ENCODE measurements around the gene KLHDC1. TPM values are rescaled to one million over a fixed set of nuclear protein-coding genes. Genes with fewer than 3 reads are reported as not detected.
"Not testable (repeated sequence)": the region's sequence is repeated elsewhere in the genome, so short reads cannot be mapped to it uniquely, and the experiment has no call there.

The KLHDC1 gene, protein sequence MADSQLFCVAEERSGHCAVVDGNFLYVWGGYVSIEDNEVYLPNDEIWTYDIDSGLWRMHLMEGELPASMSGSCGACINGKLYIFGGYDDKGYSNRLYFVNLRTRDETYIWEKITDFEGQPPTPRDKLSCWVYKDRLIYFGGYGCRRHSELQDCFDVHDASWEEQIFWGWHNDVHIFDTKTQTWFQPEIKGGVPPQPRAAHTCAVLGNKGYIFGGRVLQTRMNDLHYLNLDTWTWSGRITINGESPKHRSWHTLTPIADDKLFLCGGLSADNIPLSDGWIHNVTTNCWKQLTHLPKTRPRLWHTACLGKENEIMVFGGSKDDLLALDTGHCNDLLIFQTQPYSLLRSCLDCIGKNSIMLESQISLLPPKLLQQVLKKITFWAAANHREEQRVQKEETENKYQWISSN
- total RNA-seq: 0.17 and 0.22 TPM in 2 replicates

DNA sequence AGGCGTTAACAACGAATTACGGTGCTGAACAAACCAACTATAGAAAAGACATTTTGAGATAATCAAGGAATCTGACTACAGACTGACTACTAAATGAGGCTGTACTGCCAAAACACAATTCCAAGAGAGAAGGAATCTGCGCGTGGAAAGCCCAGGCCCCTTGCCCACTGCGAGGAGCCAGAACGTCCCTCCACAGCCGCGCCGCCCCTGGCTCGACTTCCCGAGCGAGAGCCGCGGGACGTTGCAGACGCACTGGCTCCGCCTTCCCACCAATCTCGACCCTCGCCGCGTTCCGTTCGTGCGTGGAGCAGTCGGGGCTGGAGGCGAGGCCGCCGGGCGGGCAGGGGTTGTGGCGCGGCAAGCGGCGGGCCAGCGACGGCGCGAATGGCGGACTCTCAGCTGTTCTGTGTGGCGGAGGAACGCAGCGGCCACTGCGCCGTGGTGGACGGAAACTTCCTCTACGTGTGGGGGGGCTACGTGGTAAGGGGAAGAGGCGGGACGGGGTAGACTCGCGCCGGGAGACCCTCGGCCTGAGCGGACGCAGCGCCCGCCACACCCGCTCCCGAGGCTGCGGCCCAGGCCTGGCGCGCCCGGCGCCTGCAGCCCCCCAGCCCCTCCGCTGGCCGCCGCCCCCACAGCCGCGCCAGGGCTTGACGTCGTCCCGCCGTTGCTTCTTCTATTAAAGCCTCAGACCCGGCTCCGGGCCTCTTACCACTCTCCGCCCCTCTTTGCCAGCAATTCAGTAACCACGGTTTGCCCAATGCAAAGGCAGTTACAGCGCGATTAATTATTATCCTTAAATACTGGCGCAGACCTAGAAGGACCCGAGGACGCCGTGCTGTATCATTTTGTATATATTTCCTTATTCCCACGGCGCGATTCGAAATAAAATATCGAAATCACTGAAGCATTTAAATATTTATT is at the start of gene KLHDC1:
TSS of gene KLHDC1 (plus strand) at position 310 of the 924 bp plus-strand sequence. CDS start at position 385, 75 bp downstream.
- peak; percentile 30 for DNase-seq (ENCODE audit: low read depth)
- TF ChIP-seq, protein P1, sequence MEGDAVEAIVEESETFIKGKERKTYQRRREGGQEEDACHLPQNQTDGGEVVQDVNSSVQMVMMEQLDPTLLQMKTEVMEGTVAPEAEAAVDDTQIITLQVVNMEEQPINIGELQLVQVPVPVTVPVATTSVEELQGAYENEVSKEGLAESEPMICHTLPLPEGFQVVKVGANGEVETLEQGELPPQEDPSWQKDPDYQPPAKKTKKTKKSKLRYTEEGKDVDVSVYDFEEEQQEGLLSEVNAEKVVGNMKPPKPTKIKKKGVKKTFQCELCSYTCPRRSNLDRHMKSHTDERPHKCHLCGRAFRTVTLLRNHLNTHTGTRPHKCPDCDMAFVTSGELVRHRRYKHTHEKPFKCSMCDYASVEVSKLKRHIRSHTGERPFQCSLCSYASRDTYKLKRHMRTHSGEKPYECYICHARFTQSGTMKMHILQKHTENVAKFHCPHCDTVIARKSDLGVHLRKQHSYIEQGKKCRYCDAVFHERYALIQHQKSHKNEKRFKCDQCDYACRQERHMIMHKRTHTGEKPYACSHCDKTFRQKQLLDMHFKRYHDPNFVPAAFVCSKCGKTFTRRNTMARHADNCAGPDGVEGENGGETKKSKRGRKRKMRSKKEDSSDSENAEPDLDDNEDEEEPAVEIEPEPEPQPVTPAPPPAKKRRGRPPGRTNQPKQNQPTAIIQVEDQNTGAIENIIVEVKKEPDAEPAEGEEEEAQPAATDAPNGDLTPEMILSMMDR (conservative IDR thresholded peaks at IDR 0.05; ENCODE audit: low read depth, low read length): no peak
- peak within 1 kb of the TSS; percentile 74 for H3K4me3 ChIP-seq (ENCODE audit: low read depth, low read length)

DNA sequence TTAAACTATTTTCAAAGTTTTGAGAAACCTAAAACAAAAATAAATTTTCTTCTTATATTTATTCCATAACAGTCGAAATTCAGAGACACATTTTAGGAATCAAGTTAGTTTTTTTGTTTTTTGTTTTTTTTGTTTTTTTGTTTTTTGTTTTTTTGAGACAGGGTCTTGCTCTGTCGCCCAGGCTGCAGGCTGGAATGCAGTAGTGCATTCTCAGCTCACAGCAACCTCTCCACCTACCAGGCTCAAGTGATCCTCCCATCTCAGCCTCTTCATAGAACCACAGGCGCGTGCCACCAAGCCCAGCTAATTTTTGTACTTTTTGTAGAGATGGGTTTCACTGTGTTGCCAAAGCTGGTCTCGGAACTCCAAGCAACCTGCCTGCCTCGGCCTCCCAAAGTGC is 39.4 kb upstream of the KLHDC1 start:
- DNase-seq (ENCODE audit: low read depth): no peak
- no peak overlapping the region for H3K4me3 ChIP-seq (ENCODE audit: low read depth, low read length)
- TF ChIP-seq, protein P1 (conservative IDR thresholded peaks at IDR 0.05; ENCODE audit: low read depth, low read length): no peak

DNA sequence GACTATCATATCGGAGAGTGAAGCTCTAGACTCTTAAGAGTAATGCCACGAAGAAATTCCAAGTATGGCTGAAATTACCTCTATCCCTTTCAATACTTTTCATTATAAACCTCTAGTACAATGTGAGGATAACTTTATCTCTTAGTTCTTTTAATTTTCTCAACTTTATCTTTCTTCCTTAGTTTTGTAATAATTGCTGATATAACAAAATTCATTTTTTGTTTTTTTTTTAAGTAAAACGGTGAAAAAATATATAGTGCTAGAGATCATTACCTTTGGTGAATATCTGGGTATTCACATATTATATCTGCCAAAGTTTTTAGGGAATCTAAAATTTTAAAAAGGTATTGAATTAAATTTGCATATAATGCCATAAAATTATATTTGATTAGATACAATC is 38.4 kb upstream of the KLHDC1 start:
- no peak overlapping the region for H3K4me3 ChIP-seq (ENCODE audit: low read depth, low read length)
- TF ChIP-seq, protein P1 (conservative IDR thresholded peaks at IDR 0.05; ENCODE audit: low read depth, low read length): no peak
- DNase-seq (ENCODE audit: low read depth): no peak

DNA sequence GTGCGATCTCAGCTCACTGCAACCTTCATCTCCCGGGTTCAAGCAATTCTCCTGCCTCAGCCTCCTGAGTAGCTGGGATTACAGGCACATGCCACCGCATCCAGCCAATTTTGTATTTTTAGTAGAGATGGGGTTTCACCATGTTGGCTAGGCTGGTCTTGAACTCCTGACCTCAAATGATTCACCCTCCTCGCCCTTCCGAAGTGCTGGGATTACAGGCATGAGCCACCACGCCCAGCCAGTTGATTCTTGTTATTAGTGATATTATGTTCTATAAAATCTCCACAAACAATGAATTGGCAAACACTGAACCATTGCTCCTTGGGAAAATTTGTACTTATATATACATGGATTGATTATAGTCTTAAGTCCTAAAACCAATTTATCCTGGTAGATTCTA is 35.4 kb upstream of the KLHDC1 start:
- not testable (repeated sequence) for DNase-seq (ENCODE audit: low read depth); H3K4me3 ChIP-seq (ENCODE audit: low read depth, low read length)

DNA sequence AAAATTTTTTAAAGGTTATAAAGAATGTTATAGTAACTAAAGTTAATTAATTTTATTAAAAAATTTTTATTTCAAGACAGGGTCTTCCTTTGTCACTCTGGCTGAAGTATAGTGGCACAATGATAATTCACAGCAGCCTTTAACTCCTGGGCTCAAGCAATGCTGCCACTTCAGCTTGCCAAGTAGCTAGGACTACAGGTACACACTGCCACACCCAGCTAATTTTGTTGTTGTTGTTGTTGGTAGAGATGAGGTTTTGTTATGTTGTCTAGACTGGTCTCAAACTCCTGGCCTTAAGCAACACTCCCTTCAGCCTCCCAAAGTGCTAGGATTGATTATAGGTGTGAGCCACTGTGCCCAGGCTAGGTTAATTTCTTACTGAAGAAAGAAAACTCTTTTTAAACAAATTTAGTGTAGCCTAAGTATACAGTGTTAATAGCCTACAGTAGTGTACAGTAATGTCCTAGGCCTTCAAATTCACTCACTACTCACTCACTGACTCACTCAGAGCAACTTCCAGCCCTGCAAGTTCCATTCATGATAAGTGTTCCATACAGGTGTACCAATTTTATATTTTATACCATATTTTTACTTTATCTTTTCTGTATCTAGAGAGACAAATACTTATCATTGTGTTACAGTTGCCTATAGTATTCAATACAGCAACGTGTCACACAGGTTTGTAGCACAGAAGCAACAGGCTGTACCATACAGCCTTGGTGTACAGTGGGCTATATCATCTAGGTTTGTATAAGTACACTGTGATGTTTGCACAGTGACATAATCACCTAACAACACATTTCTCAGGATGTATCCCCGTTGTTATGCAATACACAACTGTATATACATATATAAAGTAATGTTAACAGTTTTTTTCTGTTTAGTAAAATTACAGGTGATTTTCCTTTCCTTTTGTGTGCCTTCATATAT is 33.1 kb upstream of the KLHDC1 start:
- no peak for DNase-seq (ENCODE audit: low read depth)
- H3K4me3 ChIP-seq (ENCODE audit: low read depth, low read length): no peak overlapping the region
- TF ChIP-seq, protein P1 (conservative IDR thresholded peaks at IDR 0.05; ENCODE audit: low read depth, low read length): no peak

DNA sequence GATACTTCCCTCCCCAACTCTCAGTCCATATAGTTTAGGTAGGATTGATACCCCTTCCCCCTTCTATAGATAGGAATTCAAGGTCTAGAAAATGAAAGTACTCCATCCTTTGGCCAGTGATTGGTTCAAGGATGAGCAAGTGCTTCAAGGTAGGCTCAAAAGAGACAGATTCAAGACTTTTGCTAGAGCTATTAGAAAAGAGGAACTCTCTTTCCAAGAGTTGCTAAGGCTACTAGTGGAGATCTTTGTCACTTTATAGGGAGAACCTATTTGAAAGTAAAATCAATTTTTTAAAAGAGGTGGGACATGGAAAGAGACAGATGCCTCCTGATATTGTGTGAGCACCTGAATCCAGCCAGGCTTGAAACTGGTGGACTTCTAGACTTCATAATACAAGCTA is 22.4 kb upstream of the KLHDC1 start:
- TF ChIP-seq, protein P1 (conservative IDR thresholded peaks at IDR 0.05; ENCODE audit: low read depth, low read length): no peak
- DNase-seq (ENCODE audit: low read depth): no peak
- no peak overlapping the region for H3K4me3 ChIP-seq (ENCODE audit: low read depth, low read length)

Measured in epithelial cell of proximal tubule (primary cell).